GM12878 (cell line): Measurements from ENCODE around the gene TRIM50. TPM values are rescaled to one million over a fixed set of nuclear protein-coding genes. Genes with fewer than 3 reads are reported as not detected.

Source experiments
- ATAC-seq: fragments of 200-7000 bp; cut with Tn5 transposase; 3 replicates; pipeline ENCODE4 v1.9.1; 2020; ENCODE audit warnings: mild to moderate bottlenecking, moderate library complexity
- BruUV-seq: library from RNA; stranded (reverse); fragments of 400-500 nt; replicated peaks from 2 replicates; lab custom pipeline; 2021; lab: Mats Ljungman, UMichigan
- CTCF ChIA-PET: fragments of 300-600 bp; sonication (Branson Sonifier 250); formaldehyde crosslinking; extraction: SDS; loops from one replicate; lab custom pipeline; 2021; ENCODE audit warnings: inconsistent platforms; lab: Yijun Ruan, JAX
- POLR2A ChIA-PET: fragments of 350-600 bp; formaldehyde crosslinking; extraction: SDS; loops from one replicate; lab custom pipeline; 2021; ENCODE audit warnings: inconsistent platforms; lab: Charles Lee
- RAD21 ChIA-PET: fragments of 300-600 bp; sonication (Branson Sonifier 250); formaldehyde crosslinking; loops from one replicate; lab custom pipeline; 2023; ENCODE audit warnings: antibody characterized with exemption; ENCODE audit not compliant: unreplicated experiment; lab: Charles Lee
- SMC1A ChIA-PET: fragments of 300-600 bp; sonication (Branson Sonifier 250); formaldehyde crosslinking; loops from one replicate; lab custom pipeline; 2023; ENCODE audit not compliant: unreplicated experiment, uncharacterized antibody; lab: Charles Lee
- DNase-seq: peaks from one replicate; pipeline ENCODE4 v3.0.0-alpha.2; 2011; ENCODE audit warnings: low read depth, low spot score
- FAIRE-seq: peaks from 3 replicates; lab custom pipeline; 2011; peaks lifted over from hg19 to GRCh38; lab: Jason Lieb, UNC
- H2AFZ ChIP-seq: 2 replicates; pipeline ENCODE4 v1.6.0; 2011; ENCODE audit warnings: low read depth, low read length, control low read depth; ENCODE audit not compliant: control insufficient read depth
- H3K27ac ChIP-seq: 2 replicates; pipeline ENCODE4 v1.5.1; 2011; ENCODE audit warnings: control low read depth; ENCODE audit not compliant: control insufficient read depth, insufficient read depth
- H3K27me3 ChIP-seq, 2 experiments: replicated peaks in 1 of 2; 2 replicates each; pipeline versions ENCODE4 v1.6.0 to v1.6.1; 2011; ENCODE audit warnings: low read length in 1 of 2; ENCODE audit not compliant: control insufficient read depth in 2 of 2, insufficient read depth in 2 of 2
- H3K36me3 ChIP-seq, 2 experiments: 2 replicates each; pipeline ENCODE4 v1.5.1; 2011; ENCODE audit warnings: low read length in 1 of 2; ENCODE audit not compliant: control insufficient read depth in 2 of 2, insufficient read depth in 2 of 2
- H3K4me1 ChIP-seq: 2 replicates; pipeline ENCODE4 v1.6.1; 2011; ENCODE audit warnings: mild to moderate bottlenecking, low read length, moderate library complexity, mixed read lengths; ENCODE audit not compliant: control insufficient read depth, insufficient read depth
- H3K4me2 ChIP-seq: 2 replicates; pipeline ENCODE4 v1.6.0; 2011; ENCODE audit warnings: control low read depth; ENCODE audit not compliant: control insufficient read depth, insufficient read depth
- H3K4me3 ChIP-seq: fragments of 200-600 bp; sonication (generic); 2 replicates; pipeline ENCODE4 v1.5.1; 2016
- H3K79me2 ChIP-seq: 2 replicates; pipeline ENCODE4 v1.6.0; 2011; ENCODE audit warnings: low read length; ENCODE audit not compliant: control insufficient read depth, insufficient read depth
- H3K9ac ChIP-seq: 2 replicates; pipeline ENCODE4 v1.8.0; 2011; ENCODE audit warnings: low read length, control low read depth, mixed read lengths; ENCODE audit not compliant: control insufficient read depth, insufficient read depth
- H3K9me3 ChIP-seq: replicated peaks from 3 replicates; pipeline ENCODE4 v1.5.1; 2011; ENCODE audit warnings: mild to moderate bottlenecking, low read length; ENCODE audit not compliant: control insufficient read depth, insufficient read depth
- H4K20me1 ChIP-seq: 2 replicates; pipeline ENCODE4 v1.6.0; 2011; ENCODE audit not compliant: control insufficient read depth, insufficient read depth
- ATF7 ChIP-seq: fragments of 450-650 bp; IDR thresholded peaks from 2 replicates; pipeline ENCODE4 v1.6.1; 2016; ENCODE audit warnings: low read depth, mild to moderate bottlenecking
- CHD1 ChIP-seq: IDR thresholded peaks from 2 replicates; pipeline ENCODE4 v1.6.1; 2012; ENCODE audit warnings: low read depth, low read length, improper control_type of control experiment
- EZH2 ChIP-seq: IDR thresholded peaks from 2 replicates; pipeline ENCODE4 v1.6.1; 2012; ENCODE audit warnings: low read depth, mild to moderate bottlenecking, control low read depth, inconsistent platforms, low read length, borderline replicate concordance; ENCODE audit not compliant: control insufficient read depth
- FOS ChIP-seq: IDR thresholded peaks from 3 replicates; pipeline ENCODE4 v1.6.1; 2011; ENCODE audit warnings: borderline replicate concordance; ENCODE audit not compliant: insufficient read length; ENCODE audit errors: extremely low read depth
- FOXK2 ChIP-seq: fragments of 450-650 bp; IDR thresholded peaks from 2 replicates; pipeline ENCODE4 v1.6.1; 2017; ENCODE audit warnings: mild to moderate bottlenecking, moderate library complexity
- HCFC1 ChIP-seq: fragments of 150-350 bp; IDR thresholded peaks from 2 replicates; pipeline ENCODE4 v1.6.1; 2014; ENCODE audit warnings: low read length
- HDAC2 ChIP-seq: fragments of 200-600 bp; sonication (generic); IDR thresholded peaks from 2 replicates; pipeline ENCODE4 v1.6.1; 2017
- HDAC6 ChIP-seq: fragments of 200-600 bp; sonication (generic); IDR thresholded peaks from one replicate; pipeline ENCODE4 v1.8.0; 2017; ENCODE audit warnings: antibody characterized with exemption; ENCODE audit not compliant: unreplicated experiment
- MYB ChIP-seq: fragments of 150-350 bp; IDR thresholded peaks from 2 replicates; pipeline ENCODE4 v1.6.1; 2014; ENCODE audit warnings: mild to moderate bottlenecking, low read depth, low read length, borderline replicate concordance
- NFIC ChIP-seq: IDR thresholded peaks from 2 replicates; pipeline ENCODE4 v1.6.1; 2012; ENCODE audit warnings: low read depth, mild to moderate bottlenecking, inconsistent platforms, low read length, moderate library complexity
- RAD21 ChIP-seq: IDR thresholded peaks from 2 replicates; pipeline ENCODE4 v1.6.1; 2011; ENCODE audit warnings: mild to moderate bottlenecking, low read depth, low read length, moderate library complexity; ENCODE audit not compliant: insufficient read depth
- REST ChIP-seq: IDR thresholded peaks from 2 replicates; pipeline ENCODE4 v1.6.1; 2012; ENCODE audit warnings: mild to moderate bottlenecking, low read depth, low read length
- RFX5 ChIP-seq: IDR thresholded peaks from 2 replicates; pipeline ENCODE4 v1.6.1; 2011; ENCODE audit warnings: low read depth, low read length, improper control_type of control experiment
- STAT3 ChIP-seq: IDR thresholded peaks from 2 replicates; pipeline ENCODE4 v1.6.1; 2011; ENCODE audit warnings: low read depth, low read length, improper control_type of control experiment
- TAF1 ChIP-seq: IDR thresholded peaks from 2 replicates; pipeline ENCODE4 v1.6.1; 2011; ENCODE audit warnings: mild to moderate bottlenecking, low read depth, low read length, borderline replicate concordance
- WRNIP1 ChIP-seq: IDR thresholded peaks from 2 replicates; pipeline ENCODE4 v1.6.1; 2011; ENCODE audit warnings: low read depth, low read length, improper control_type of control experiment, borderline replicate concordance
- ZNF207 ChIP-seq: fragments of 450-650 bp; IDR thresholded peaks from 2 replicates; pipeline ENCODE4 v1.6.1; 2014; ENCODE audit warnings: antibody characterized with exemption, mild to moderate bottlenecking, borderline replicate concordance
- ZNF622 ChIP-seq: fragments of 450-650 bp; IDR thresholded peaks from 2 replicates; pipeline ENCODE4 v1.6.1; 2017; ENCODE audit warnings: mild to moderate bottlenecking, inconsistent platforms
- ZZZ3 ChIP-seq: IDR thresholded peaks from 2 replicates; pipeline ENCODE4 v1.6.1; 2011; ENCODE audit warnings: low read depth; ENCODE audit not compliant: control insufficient read depth, insufficient read length
- WGBS: methylation state at CpG from one replicate; pipeline ENCODE4 v1.1.6; 2016; ENCODE audit warnings: low lambda C conversion rate; ENCODE audit not compliant: insufficient replicate concordance, insufficient coverage; ENCODE audit errors: missing lambda C conversion rate; 5-methylcytosine and 5-hydroxymethylcytosine counted together
- in situ Hi-C: fragments of 300-500 bp; cut with MboI; formaldehyde crosslinking; loops from 9 replicates; pipeline ENCODE4 v1.14.3; 2018; ENCODE audit warnings: mixed read lengths
- intact Hi-C: fragments of 100-400 bp; cut with micrococcal nuclease; formaldehyde crosslinking; loops from one replicate; pipeline ENCODE4 v1.14.2; 2022; ENCODE audit not compliant: unreplicated experiment
- polyA plus RNA-seq, 11 experiments: library from polyadenylated mRNA; depleted of rRNA in 4 of 11; unstranded in 6 of 11; stranded (reverse) in 5 of 11; fragments of >200 nt; fragmentation: Nextera tagmentation in 4 of 11; fragmentation: Illumina TruSeq in 1 of 11; extraction: Ambion mirVana in 4 of 11; extraction: Trizol in 1 of 11; gene quantifications; 1 replicate in 1 of 11; 2 replicates in 10 of 11; pipeline versions ENCODE4 v1.2.1 to v1.2.3, GENCODE V29; 2011 to 2016; ENCODE audit warnings: inconsistent platforms in 2 of 11, missing spikeins in 2 of 11, low read depth in 1 of 11
- total RNA-seq, 4 experiments: library from RNA; depleted of rRNA in 3 of 4; stranded (reverse); fragments of >200 nt in 3 of 4; fragmentation: Illumina TruSeq in 1 of 4; extraction: Trizol in 1 of 4; gene quantifications; 2 replicates each; pipeline versions ENCODE4 v1.2.1 to v1.2.3, GENCODE V29; 2013 to 2021
- TF ChIP-seq, protein P1 (sequence below): fragments of 450-650 bp; IDR thresholded peaks from 2 replicates; pipeline ENCODE4 v1.6.1; 2017; ENCODE audit warnings: mild to moderate bottlenecking, moderate library complexity

The TRIM50 gene
- total and polyA plus RNA-seq, 10 of the 15 experiments (the other 5 are each of a cell fraction or from before 2014, with no cell fraction given) = not detected

DNA sequence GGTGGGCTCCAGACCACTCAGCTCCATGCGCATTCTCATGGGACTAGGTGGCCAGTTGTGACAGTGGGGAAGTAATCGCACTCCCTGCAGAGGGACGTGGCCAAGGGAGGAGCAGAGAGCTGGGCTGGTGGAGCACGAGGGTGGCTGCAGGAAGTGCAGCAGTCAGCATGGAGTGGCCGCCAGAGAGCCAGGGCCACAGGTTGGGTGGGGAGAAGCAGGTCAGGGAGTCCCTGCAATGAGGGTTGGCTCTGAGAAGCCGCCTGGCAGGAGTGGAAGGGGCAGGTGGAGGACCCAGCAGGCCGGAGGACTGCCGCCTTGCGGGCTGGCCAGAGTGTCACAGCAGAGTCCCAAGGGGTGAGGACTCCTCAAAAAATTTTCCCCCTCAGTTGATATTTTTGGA is 26.3 kb upstream of the TRIM50 start:
- DNase-seq (no peak), FAIRE-seq (no peak), ATAC-seq (no peak)
- peaks cover 0 to 3% of the 10 kb centered on the region in 2 experiments; a peak in 2 of 4 replicates for H3K27me3 ChIP-seq
- H3K9me3 ChIP-seq = no peaks in the 10 kb centered on the region
- no peaks in the 10 kb centered on the region for H4K20me1 ChIP-seq
- no TSS peak for BruUV-seq
- WGBS = 52% methylated on average over 9 of the region's 9 CpGs
- H3K4me3 ChIP-seq = no peak overlapping the region
- in situ Hi-C loops (no loop called here), intact Hi-C loops (no loop called here)
- H2AFZ ChIP-seq = no peak overlapping the region
- H3K4me2 ChIP-seq = no peak overlapping the region
- no peak for TF ChIP-seq TAF1
- TF ChIP-seq NFIC = no peak
- no peak for TF ChIP-seq HDAC6
- TF ChIP-seq MYB = no peak
- TF ChIP-seq ZNF622 = no peak
- no peak for TF ChIP-seq FOS
- no peak for TF ChIP-seq CHD1
- no peak for TF ChIP-seq EZH2
- TF ChIP-seq FOXK2 = no peak
- TF ChIP-seq STAT3 = no peak
- no peak for TF ChIP-seq ZNF207
- no peak for TF ChIP-seq HDAC2
- TF ChIP-seq, protein P1, sequence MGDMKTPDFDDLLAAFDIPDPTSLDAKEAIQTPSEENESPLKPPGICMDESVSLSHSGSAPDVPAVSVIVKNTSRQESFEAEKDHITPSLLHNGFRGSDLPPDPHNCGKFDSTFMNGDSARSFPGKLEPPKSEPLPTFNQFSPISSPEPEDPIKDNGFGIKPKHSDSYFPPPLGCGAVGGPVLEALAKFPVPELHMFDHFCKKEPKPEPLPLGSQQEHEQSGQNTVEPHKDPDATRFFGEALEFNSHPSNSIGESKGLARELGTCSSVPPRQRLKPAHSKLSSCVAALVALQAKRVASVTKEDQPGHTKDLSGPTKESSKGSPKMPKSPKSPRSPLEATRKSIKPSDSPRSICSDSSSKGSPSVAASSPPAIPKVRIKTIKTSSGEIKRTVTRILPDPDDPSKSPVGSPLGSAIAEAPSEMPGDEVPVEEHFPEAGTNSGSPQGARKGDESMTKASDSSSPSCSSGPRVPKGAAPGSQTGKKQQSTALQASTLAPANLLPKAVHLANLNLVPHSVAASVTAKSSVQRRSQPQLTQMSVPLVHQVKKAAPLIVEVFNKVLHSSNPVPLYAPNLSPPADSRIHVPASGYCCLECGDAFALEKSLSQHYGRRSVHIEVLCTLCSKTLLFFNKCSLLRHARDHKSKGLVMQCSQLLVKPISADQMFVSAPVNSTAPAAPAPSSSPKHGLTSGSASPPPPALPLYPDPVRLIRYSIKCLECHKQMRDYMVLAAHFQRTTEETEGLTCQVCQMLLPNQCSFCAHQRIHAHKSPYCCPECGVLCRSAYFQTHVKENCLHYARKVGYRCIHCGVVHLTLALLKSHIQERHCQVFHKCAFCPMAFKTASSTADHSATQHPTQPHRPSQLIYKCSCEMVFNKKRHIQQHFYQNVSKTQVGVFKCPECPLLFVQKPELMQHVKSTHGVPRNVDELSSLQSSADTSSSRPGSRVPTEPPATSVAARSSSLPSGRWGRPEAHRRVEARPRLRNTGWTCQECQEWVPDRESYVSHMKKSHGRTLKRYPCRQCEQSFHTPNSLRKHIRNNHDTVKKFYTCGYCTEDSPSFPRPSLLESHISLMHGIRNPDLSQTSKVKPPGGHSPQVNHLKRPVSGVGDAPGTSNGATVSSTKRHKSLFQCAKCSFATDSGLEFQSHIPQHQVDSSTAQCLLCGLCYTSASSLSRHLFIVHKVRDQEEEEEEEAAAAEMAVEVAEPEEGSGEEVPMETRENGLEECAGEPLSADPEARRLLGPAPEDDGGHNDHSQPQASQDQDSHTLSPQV = no peak
- no peak for TF ChIP-seq RAD21
- no peak for TF ChIP-seq RFX5
- no peak for TF ChIP-seq ATF7
- TF ChIP-seq ZZZ3 = no peak
- TF ChIP-seq WRNIP1 = no peak
- TF ChIP-seq REST = no peak
- no peak for TF ChIP-seq HCFC1
- ChIA-PET RAD21 (no interaction called here), SMC1A (no interaction called here), CTCF (no interaction called here), POLR2A (no interaction called here)
- no peaks in the 10 kb centered on the region for H3K4me1 ChIP-seq
- H3K79me2 ChIP-seq = no peaks in the 10 kb centered on the region
- no peak overlapping the region for H3K27ac ChIP-seq
- no peaks in the 10 kb centered on the region for H3K36me3 ChIP-seq
- no peak overlapping the region for H3K9ac ChIP-seq
